SKM-1 treated with dmso at 0.1 percent for 144 hours (cell line): ENCODE measurements around the gene WDR90.

ENCODE experiments used
- DNase-seq: peaks from one replicate; lab custom pipeline; 2025; ENCODE audit not compliant: unreplicated experiment; lab: John Stamatoyannopoulos, UW

The WDR90 gene

GRCh38 chr16:637081-638018 lies 11.8 kb upstream of the WDR90 start:
- DNase-seq = peak; percentile 3

GRCh38 chr16:638034-638543 lies 11.1 kb upstream of the WDR90 start:
- no peak for DNase-seq

GRCh38 chr16:638836-639235 lies 10.3 kb upstream of the WDR90 start:
- DNase-seq = no peak

GRCh38 chr16:640614-641013 lies 8.6 kb upstream of the WDR90 start:
- DNase-seq = no peak

- DNase-seq = peak; percentile 71
Measured at GRCh38 chr16:641326-642188, 7.6 kb upstream of the WDR90 start, which contains the start of gene MCRIP2. Gene MCRIP2, plus strand, starts transcription at chr16:641828. Its CDS starts 164 bp downstream, at chr16:641992.

- DNase-seq = peak; percentile 78
Measured at GRCh38 chr16:642189-643049, 6.7 kb upstream of the WDR90 start.

GRCh38 chr16:643050-643368 lies 6.2 kb upstream of the WDR90 start:
- DNase-seq = no peak

- no peak for DNase-seq
Measured at GRCh38 chr16:644556-644955, 4.6 kb upstream of the WDR90 start.

- DNase-seq = no peak
Measured at GRCh38 chr16:645852-646678, 3.1 kb upstream of the WDR90 start.

GRCh38 chr16:646679-647172 lies 2.4 kb upstream of the WDR90 start:
- DNase-seq = no peak

GRCh38 chr16:647173-647902 lies 1.8 kb upstream of the WDR90 start:
- no peak for DNase-seq

- no peak for DNase-seq
Measured at GRCh38 chr16:648071-648780, 939 bp upstream of the WDR90 start.

- DNase-seq = no peak
Measured at GRCh38 chr16:649631-650030, 466 bp downstream of the WDR90 start.

GRCh38 chr16:651844-652243 lies 2.7 kb downstream of the WDR90 start:
- DNase-seq = no peak

GRCh38 chr16:652454-653305 lies 3.5 kb downstream of the WDR90 start:
- no peak for DNase-seq

GRCh38 chr16:654034-654433 lies 4.9 kb downstream of the WDR90 start:
- DNase-seq = no peak

- no peak for DNase-seq
Measured at GRCh38 chr16:657487-657886, 8.3 kb downstream of the WDR90 start.
